Omental fat pad (tissue), 4 donors: ENCODE measurements around the gene MACROH2A2. TPM values are rescaled to one million over a fixed set of nuclear protein-coding genes. Genes with fewer than 3 reads are reported as not detected.

Experiments
- ATAC-seq: fragments of 150-250 bp; one replicate; pipeline ENCODE4 v1.9.1; 2016; ENCODE audit warnings: mild to moderate bottlenecking, moderate library complexity; ENCODE audit not compliant: low FRiP score
- DNase-seq: peaks from one replicate; pipeline ENCODE4 v3.0.0-alpha.2; 2019; ENCODE audit warnings: low spot score
- total RNA-seq, 4 donors: library from RNA; depleted of rRNA; stranded (reverse); fragments of >200 nt; gene quantifications; one replicate each; pipeline ENCODE4 v1.1.0, GENCODE V29; 2016
- TF ChIP-seq, protein P1 (sequence below), 3 donors: fragments of 450-650 bp; IDR thresholded peaks; one replicate each; pipeline ENCODE4 v1.5.1; 2016 to 2017; ENCODE audit warnings: antibody characterized with exemption in 3 of 3, mild to moderate bottlenecking in 3 of 3, moderate library complexity in 2 of 3

The MACROH2A2 gene
- total RNA-seq, 4 donors from 2014 or later: 4.1 to 6.0 (median 5.2) TPM

DNA sequence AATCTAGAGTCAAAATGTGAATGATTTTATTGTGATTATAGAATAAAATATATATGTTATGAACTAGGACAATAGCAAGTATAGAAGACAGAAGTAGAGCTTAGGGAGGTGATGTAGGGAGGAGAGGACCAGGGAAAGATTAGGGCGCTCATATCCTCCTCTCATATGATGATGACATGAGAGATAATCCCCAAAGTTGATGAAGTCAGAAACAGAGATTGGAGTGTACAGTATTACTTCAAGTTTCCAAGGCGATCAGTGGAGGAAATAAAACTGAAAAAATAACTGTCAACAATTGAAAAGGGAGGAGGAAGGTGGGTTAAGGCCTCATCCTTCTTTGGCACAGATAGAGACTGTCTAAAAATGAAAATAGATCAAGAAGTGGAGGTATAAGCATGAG, 14.9 kb downstream of the MACROH2A2 start:
- TF ChIP-seq, protein P1, sequence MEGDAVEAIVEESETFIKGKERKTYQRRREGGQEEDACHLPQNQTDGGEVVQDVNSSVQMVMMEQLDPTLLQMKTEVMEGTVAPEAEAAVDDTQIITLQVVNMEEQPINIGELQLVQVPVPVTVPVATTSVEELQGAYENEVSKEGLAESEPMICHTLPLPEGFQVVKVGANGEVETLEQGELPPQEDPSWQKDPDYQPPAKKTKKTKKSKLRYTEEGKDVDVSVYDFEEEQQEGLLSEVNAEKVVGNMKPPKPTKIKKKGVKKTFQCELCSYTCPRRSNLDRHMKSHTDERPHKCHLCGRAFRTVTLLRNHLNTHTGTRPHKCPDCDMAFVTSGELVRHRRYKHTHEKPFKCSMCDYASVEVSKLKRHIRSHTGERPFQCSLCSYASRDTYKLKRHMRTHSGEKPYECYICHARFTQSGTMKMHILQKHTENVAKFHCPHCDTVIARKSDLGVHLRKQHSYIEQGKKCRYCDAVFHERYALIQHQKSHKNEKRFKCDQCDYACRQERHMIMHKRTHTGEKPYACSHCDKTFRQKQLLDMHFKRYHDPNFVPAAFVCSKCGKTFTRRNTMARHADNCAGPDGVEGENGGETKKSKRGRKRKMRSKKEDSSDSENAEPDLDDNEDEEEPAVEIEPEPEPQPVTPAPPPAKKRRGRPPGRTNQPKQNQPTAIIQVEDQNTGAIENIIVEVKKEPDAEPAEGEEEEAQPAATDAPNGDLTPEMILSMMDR (IDR thresholded peaks at IDR 0.05): no peak
- no peak for ATAC-seq
- no peak for DNase-seq

DNA sequence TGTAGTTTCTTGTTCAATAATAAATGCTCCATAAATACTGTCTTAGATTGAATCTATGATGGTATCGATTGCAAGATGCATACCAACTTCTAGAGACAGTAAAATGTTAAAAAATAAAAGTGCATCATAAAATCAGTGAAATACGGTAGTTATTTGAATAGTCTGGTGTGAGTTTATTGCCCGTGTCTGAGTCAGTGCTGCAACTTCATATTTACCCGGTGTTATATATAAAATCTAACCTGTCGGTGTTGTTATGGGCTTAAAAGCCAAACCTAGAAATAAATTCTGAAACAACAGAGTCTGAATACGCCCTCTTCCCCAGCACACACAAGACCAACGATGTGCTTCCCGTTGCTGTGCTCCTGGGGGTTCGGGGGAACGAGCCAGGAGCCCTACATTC, 16.3 kb downstream of the MACROH2A2 start:
- DNase-seq: no peak
- TF ChIP-seq, protein P1 (IDR thresholded peaks at IDR 0.05): no peak
- no peak for ATAC-seq

DNA sequence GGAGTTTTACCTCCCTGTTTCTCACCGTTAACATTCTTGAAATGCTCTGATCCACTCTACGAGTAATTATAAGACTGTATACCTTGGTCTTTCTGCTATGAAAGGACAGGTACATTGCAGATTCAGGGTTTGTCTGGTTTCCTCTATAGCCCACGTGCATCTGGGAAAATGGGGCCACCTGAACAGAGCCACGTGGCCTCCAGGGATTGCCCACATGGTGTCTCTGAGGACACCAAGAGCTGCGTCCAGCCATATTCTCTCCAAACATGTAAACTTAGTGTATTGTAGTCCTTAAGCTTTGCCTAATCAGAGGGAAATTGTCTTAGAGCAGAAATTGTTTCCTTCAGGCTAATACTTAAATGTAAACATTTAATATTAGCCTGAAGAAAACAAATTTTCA, 16.7 kb downstream of the MACROH2A2 start:
- DNase-seq (no peak), ATAC-seq (no peak)
- TF ChIP-seq, protein P1 (IDR thresholded peaks at IDR 0.05): no peak

GRCh38 chr10:70070834-70071233, 18.2 kb downstream of the MACROH2A2 start:
- ATAC-seq: no peak
- TF ChIP-seq, protein P1 (IDR thresholded peaks at IDR 0.05): no peak
- DNase-seq: no peak

- DNase-seq: no peak
- TF ChIP-seq, protein P1 (IDR thresholded peaks at IDR 0.05): no peak
- no peak for ATAC-seq
These were observed 21.5 kb downstream of the MACROH2A2 start for GRCh38 chr10:70074165-70074564.

GRCh38 chr10:70074971-70075370, 22.3 kb downstream of the MACROH2A2 start:
- DNase-seq (no peak), ATAC-seq (no peak)
- TF ChIP-seq, protein P1 (IDR thresholded peaks at IDR 0.05): no peak

- TF ChIP-seq, protein P1 (IDR thresholded peaks at IDR 0.05): no peak
- no peak for ATAC-seq
These were observed 25.7 kb downstream of the MACROH2A2 start for GRCh38 chr10:70078329-70078728.

More at GRCh38 chr10:70078329-70078728, 25.7 kb downstream of the MACROH2A2 start:
- no peak for DNase-seq
